Measurements from ENCODE around the gene TTC6.

DNA sequence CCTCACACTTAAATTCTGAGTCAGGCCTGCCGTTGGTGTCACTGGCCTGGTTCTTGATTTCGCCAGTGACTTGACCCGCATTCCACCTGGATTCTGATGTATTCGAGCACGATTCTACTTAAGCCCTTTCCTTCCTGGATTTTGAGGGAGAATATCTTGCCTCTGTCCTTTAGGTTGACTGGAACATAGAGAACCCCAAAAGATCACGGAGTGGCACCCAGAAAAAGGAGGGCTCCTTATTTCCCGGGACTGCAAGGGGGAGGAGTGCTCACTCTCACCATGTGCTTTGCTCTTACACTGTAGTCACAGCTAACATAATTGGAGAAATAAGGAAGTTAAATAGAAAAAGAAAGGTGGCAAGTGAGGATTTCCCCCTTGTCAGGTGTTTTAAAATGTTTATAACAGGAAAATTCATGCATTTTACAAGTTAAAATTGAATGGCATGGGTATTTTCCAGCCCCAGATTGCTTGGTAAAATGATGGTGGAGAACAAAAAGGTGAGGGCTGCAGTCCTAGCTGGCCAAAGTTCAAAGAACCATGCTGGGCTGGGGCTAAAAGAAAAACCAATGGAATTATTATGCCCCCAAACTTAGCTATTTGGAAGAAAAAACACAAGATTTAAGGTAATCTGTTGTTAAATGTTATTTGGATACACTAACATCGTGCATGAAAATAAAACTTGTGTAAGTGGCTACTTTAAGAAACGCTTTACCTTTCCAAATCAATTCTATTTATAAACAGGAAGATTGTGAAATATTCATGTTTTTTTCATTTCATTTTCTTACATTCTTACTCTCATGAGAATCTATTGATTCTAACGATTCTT lies 9.2 kb upstream of the TTC6 start:
- TF ChIP-seq POLR2A (IDR thresholded peaks at IDR 0.05; ENCODE audit: low read depth, low read length) (no peak), POLR2AphosphoS5 (IDR thresholded peaks at IDR 0.05; ENCODE audit: low read depth, low read length) (no peak)

All from GM12892 (cell line).